Measurements from ENCODE around the gene OLIG3.

Gene OLIG3

DNA sequence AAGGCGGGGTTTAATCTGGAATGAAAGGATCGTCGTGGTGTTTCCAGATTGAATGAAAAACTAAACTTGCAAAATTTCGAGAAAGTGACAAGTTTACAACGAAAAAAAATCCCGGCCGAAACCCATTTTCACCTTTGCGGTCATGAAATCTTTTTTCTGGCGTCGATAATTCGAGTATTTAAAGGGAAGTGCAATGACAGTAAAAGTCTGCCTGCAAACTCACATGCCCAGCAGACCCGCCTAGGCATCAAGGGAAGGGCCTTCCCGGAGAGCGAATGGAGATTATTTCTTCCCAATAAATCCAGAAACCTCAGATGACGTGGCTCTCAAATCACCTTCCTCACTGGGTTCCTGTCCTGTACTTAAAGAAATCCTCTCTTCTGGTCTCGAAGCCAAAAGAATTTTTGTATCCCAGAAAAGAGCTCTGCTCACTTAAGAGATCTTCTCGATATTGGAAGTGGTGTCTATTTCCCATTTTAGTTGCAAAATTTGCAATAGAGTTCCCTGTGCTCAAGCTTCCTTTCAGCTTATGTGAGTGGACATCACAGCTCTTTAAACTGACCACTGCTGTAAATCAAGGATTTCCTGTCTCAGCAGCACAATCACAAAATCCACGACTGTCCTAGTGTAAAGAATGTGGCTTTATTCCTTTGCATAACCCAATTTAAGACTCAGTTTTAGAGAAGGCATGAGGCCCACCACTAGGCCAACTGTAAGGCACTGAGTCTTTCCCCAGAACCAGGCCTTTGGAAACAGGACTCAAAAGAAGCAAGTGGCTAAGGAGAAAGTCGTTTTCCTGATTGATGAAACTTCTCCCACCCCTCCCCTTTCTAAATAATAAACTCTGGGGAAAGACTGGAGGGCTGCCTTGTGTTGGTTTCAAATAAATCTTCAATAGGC is 3.9 kb downstream of the OLIG3 start:
- Histone ChIP-seq H2AFZ (ENCODE audit: low read depth, low read length) (no peak overlapping the region), H3K4me2 (ENCODE audit: insufficient read depth, low read length) (no peak overlapping the region), H3K27ac (ENCODE audit: low read length) (no peak overlapping the region), H3K4me3 (ENCODE audit: low read depth in 1 of 2, low read length in 2 of 2) (no peak overlapping the region), H3K79me2 (ENCODE audit: insufficient read depth, low read length) (no peaks in the 10 kb centered on the region), H3K4me1 (ENCODE audit: insufficient read depth, low read length) (peaks cover 9% of the 10 kb centered on the region), H3K9me3 (ENCODE audit: insufficient read depth, low read length, severe bottlenecking) (no peaks in the 10 kb centered on the region), H3K36me3 (ENCODE audit: insufficient read depth, low read length) (no peaks in the 10 kb centered on the region), H3K9ac (ENCODE audit: low read depth, low read length) (no peak overlapping the region), H3K27me3 (ENCODE audit: insufficient read depth, low read length, poor library complexity) (no peaks in the 10 kb centered on the region), H4K20me1 (ENCODE audit: insufficient read depth, low read length) (no peaks in the 10 kb centered on the region)
- TF ChIP-seq EZH2 (IDR thresholded peaks at IDR 0.05; ENCODE audit: borderline replicate concordance, low read depth, low read length, severe bottlenecking) = no peak
- TF ChIP-seq, protein P1, sequence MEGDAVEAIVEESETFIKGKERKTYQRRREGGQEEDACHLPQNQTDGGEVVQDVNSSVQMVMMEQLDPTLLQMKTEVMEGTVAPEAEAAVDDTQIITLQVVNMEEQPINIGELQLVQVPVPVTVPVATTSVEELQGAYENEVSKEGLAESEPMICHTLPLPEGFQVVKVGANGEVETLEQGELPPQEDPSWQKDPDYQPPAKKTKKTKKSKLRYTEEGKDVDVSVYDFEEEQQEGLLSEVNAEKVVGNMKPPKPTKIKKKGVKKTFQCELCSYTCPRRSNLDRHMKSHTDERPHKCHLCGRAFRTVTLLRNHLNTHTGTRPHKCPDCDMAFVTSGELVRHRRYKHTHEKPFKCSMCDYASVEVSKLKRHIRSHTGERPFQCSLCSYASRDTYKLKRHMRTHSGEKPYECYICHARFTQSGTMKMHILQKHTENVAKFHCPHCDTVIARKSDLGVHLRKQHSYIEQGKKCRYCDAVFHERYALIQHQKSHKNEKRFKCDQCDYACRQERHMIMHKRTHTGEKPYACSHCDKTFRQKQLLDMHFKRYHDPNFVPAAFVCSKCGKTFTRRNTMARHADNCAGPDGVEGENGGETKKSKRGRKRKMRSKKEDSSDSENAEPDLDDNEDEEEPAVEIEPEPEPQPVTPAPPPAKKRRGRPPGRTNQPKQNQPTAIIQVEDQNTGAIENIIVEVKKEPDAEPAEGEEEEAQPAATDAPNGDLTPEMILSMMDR (IDR thresholded peaks at IDR 0.05; ENCODE audit: borderline replicate concordance, extremely low read depth, low read length, poor library complexity, severe bottlenecking) = no peak
- DNase-seq (no peak), ATAC-seq (ENCODE audit: insufficient read depth, low read depth) (no peak)

GRCh38 chr6:137489046-137490005 is 4.9 kb downstream of the OLIG3 start:
- no peak overlapping the region for H3K4me2 ChIP-seq (ENCODE audit: insufficient read depth, low read length)
- H3K36me3 ChIP-seq (ENCODE audit: insufficient read depth, low read length) = no peaks in the 10 kb centered on the region
- H2AFZ ChIP-seq (ENCODE audit: low read depth, low read length) = no peak overlapping the region
- H4K20me1 ChIP-seq (ENCODE audit: insufficient read depth, low read length) = no peaks in the 10 kb centered on the region
- peaks cover 5% of the 10 kb centered on the region for H3K4me1 ChIP-seq (ENCODE audit: insufficient read depth, low read length)
- no peaks in the 10 kb centered on the region for H3K79me2 ChIP-seq (ENCODE audit: insufficient read depth, low read length)
- no peak for TF ChIP-seq EZH2 (IDR thresholded peaks at IDR 0.05; ENCODE audit: borderline replicate concordance, low read depth, low read length, severe bottlenecking)
- TF ChIP-seq, protein P1 (IDR thresholded peaks at IDR 0.05; ENCODE audit: borderline replicate concordance, extremely low read depth, low read length, poor library complexity, severe bottlenecking) = no peak
- DNase-seq (no peak), ATAC-seq (ENCODE audit: insufficient read depth, low read depth) (no peak)
- no peak overlapping the region for H3K27ac ChIP-seq (ENCODE audit: low read length)
- H3K9ac ChIP-seq (ENCODE audit: low read depth, low read length) = no peak overlapping the region
- no peaks in the 10 kb centered on the region for H3K9me3 ChIP-seq (ENCODE audit: insufficient read depth, low read length, severe bottlenecking)
- H3K27me3 ChIP-seq (ENCODE audit: insufficient read depth, low read length, poor library complexity) = no peaks in the 10 kb centered on the region
- H3K4me3 ChIP-seq (ENCODE audit: low read depth in 1 of 2, low read length in 2 of 2) = no peak overlapping the region

GRCh38 chr6:137488150-137489045 is 5.8 kb downstream of the OLIG3 start:
- Histone ChIP-seq H2AFZ (ENCODE audit: low read depth, low read length) (no peak overlapping the region), H3K4me2 (ENCODE audit: insufficient read depth, low read length) (no peak overlapping the region), H3K4me1 (ENCODE audit: insufficient read depth, low read length) (no peaks in the 10 kb centered on the region), H3K36me3 (ENCODE audit: insufficient read depth, low read length) (no peaks in the 10 kb centered on the region), H3K27ac (ENCODE audit: low read length) (no peak overlapping the region), H4K20me1 (ENCODE audit: insufficient read depth, low read length) (no peaks in the 10 kb centered on the region), H3K79me2 (ENCODE audit: insufficient read depth, low read length) (no peaks in the 10 kb centered on the region), H3K9me3 (ENCODE audit: insufficient read depth, low read length, severe bottlenecking) (no peaks in the 10 kb centered on the region), H3K27me3 (ENCODE audit: insufficient read depth, low read length, poor library complexity) (no peaks in the 10 kb centered on the region), H3K4me3 (ENCODE audit: low read depth in 1 of 2, low read length in 2 of 2) (no peak overlapping the region), H3K9ac (ENCODE audit: low read depth, low read length) (no peak overlapping the region)
- no peak for TF ChIP-seq EZH2 (IDR thresholded peaks at IDR 0.05; ENCODE audit: borderline replicate concordance, low read depth, low read length, severe bottlenecking)
- TF ChIP-seq, protein P1 (IDR thresholded peaks at IDR 0.05; ENCODE audit: borderline replicate concordance, extremely low read depth, low read length, poor library complexity, severe bottlenecking) = no peak
- no peak for ATAC-seq (ENCODE audit: insufficient read depth, low read depth)
- no peak for DNase-seq

Measured in DND-41 (cell line).